GM12801 (cell line): Measurements from ENCODE around the gene SNAI1.

ENCODE experiments used
- TF ChIP-seq, protein P1 (sequence below): IDR thresholded peaks from one replicate; pipeline ENCODE4 v1.5.1; 2011; ENCODE audit warnings: control low read depth; ENCODE audit not compliant: insufficient read length; ENCODE audit errors: extremely low read depth

Gene SNAI1

DNA sequence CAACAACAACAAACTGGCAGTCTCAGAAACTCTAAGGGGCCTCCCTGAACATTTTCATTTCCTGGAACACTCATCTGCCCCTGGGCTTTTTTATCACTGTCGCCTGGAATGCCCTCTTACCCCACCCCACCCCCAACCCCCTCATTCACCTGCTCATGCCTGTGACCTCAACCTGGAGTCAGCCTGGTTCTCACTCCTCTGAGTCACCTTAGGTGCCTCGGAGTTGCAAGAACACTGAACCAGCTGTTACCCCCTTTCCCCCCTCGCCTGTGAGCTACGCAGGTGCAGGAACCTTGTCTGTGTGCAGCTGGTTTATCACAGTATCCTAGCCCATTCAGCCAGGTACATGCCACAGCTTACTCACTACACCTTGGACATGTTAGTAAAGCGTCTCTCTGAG lies 12.8 kb upstream of the SNAI1 start:
- TF ChIP-seq, protein P1, sequence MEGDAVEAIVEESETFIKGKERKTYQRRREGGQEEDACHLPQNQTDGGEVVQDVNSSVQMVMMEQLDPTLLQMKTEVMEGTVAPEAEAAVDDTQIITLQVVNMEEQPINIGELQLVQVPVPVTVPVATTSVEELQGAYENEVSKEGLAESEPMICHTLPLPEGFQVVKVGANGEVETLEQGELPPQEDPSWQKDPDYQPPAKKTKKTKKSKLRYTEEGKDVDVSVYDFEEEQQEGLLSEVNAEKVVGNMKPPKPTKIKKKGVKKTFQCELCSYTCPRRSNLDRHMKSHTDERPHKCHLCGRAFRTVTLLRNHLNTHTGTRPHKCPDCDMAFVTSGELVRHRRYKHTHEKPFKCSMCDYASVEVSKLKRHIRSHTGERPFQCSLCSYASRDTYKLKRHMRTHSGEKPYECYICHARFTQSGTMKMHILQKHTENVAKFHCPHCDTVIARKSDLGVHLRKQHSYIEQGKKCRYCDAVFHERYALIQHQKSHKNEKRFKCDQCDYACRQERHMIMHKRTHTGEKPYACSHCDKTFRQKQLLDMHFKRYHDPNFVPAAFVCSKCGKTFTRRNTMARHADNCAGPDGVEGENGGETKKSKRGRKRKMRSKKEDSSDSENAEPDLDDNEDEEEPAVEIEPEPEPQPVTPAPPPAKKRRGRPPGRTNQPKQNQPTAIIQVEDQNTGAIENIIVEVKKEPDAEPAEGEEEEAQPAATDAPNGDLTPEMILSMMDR, result no peak

DNA sequence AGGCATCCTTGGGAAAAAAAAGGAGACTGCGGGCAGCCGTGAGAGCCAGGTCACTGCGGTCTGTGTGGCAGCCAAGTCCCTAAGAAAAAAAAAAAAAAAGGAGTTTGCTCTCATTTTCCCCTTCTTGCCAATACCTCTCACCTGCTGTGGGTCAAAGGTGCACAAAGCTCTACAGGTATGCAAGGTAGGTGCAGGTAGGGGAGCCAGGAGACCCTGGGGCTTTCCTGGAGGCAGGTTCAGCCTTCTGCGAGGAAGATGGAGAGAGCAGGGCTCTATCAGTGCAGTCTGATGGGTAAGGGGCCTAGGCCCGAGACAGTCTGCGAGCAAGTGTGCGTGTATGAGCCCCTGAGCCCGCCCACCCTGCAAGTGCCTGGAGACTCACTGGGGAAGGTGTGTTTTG lies 12.3 kb upstream of the SNAI1 start:
- TF ChIP-seq, protein P1, result no peak

DNA sequence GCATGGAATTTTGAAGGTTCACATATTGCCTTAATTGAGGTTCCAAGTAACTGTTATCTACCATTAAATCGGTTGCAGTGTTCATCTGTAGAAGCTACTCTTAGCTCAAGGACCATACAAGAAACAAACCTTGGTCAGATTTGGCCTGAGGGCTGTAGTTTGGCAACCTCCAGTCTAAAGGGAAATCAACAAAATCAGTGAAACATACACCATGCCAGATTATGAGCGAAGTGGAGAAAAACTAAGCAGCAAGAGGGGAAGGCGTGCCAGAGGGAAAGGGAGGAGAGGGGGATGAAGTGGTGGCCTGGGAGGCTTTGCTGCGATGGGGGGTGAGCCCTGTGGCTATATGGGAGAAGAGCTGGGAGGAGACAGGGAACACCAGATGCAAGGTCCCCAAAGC lies 8.8 kb upstream of the SNAI1 start:
- TF ChIP-seq, protein P1, result no peak

DNA sequence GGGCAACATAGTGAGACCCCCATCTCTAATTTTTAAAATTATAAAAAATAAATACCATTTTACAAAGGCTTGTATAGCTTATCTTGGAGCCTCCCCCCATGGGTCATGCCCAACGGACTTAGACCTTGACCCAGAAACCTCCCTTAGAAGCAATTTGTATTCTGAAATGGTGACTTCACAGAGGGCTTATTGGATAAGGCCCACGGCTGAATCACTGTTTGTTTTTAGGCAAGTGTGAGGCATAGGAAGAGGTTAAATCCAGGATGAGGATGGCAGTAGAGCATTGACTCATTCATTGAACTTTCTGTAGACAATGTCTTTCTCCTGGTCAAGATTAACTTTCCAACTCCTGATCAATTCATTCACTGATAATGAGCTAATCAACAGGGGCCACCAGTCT lies 6.2 kb upstream of the SNAI1 start:
- TF ChIP-seq, protein P1, result no peak

DNA sequence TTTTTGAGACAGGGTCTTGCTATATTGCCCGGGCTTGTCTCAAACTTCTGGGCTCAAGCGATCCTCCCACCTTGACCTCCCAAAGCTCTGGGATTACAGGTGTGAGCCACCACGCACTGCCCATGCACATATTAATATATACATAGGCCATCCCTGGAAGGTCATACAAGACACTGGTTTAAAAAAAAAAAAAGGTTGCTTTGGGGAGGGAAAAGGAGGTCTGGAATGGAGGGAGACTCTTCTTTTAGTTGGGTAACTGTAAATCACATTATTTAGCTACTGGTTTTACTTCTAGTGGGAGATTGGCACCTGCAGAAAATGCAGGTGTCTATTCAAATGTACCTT lies 4.1 kb upstream of the SNAI1 start:
- TF ChIP-seq, protein P1, result no peak

DNA sequence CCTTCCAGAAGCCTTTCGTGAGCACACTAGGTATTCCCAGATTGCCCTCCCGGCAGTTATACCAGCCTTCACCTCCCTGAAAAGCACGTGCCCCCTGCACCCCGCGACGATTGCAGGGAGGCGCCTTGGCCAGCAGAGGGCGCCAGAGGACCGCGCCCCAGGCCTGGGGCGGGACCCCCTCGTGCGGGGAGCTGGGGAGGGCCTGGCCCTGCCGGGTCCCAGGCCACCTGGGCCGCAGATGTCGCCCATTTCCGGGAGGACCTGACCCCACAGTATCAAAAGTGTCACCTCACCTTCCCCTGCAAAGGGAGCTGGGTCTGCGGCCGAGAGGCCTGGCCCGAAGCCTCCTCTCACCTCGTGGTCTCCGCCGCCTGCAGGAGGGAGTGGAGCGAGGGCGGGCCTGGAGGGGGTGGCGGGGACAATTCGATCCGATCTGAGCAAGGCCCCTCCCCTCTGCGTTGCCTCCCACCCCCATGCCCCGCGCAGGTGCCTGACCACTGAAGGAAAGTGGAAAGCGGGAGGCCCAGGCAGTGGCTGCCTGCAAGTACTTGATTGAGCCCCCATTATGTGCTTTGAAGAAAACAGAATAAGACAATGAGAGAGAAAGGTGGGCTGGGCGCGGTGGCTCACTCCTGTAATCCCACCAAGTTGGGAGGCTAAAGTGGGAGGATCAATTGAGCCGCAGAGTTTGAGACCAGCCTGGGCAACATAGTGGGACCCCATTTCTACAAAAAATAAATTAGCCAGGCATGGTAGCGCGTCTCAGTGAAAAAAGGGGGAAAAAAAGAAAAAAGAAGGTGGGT lies 3.5 kb upstream of the SNAI1 start:
- TF ChIP-seq, protein P1, result no peak

DNA sequence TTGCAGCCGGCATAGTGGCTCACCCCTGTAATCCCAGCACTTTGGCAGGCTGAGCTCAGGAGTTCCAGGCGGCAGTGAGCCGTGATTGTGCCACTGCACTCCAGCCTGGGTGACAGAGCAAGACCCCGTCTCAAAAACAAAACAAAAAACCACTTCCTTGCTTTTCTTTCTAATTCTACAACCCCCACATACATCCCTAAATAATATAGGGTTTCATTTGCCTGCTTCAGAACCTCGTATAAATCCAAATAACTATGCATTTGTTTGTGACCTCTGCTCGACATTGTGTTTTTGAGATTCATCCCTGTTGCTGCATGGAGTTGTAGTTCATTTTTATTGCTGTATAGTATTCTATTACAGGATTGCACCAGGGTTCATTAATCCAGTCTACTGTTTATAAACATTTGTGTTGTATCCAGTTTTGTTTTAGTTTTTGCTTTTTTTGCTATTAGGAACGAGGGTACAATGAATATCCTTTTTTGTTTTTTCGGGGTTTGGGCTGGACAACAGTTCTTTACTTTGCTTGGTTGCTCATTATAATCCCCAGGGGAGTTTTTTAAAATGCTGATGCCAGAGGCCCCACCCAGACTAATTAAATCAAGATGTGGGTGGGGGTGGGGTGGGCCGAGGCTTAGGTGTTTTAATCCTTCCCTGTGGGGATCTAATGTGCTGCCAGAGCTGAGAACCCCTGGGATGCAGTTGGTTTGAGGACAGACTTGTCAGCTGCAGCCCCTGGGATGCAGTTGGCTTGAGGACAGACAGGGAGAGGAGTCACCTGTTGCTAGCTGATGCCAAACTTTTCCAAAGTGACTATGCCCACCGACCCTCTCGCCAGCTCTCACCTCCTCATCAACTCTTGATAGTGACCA lies 2.4 kb upstream of the SNAI1 start:
- TF ChIP-seq, protein P1, result no peak
